HEK293T (cell line): ENCODE data around the gene AKAP6.

Source experiments
- CTCF ChIA-PET: fragments of 350-600 bp; formaldehyde crosslinking; extraction: SDS; loops from one replicate; lab custom pipeline; 2021; ENCODE audit warnings: antibody characterized with exemption, inconsistent platforms; lab: Yijun Ruan, JAX
- POLR2A ChIA-PET: fragments of 350-600 bp; formaldehyde crosslinking; extraction: SDS; loops from one replicate; lab custom pipeline; 2020; ENCODE audit warnings: antibody characterized with exemption, inconsistent platforms; lab: Yijun Ruan, JAX
- DNase-seq: peaks from one replicate; pipeline ENCODE4 v3.0.0; 2012; ENCODE audit warnings: mixed read lengths; ENCODE audit errors: extremely low spot score
- ARNT ChIP-seq: fragments of 450-650 bp; IDR thresholded peaks from 2 replicates; pipeline ENCODE4 v1.6.1; 2017; ENCODE audit warnings: mild to moderate bottlenecking
- BHLHE40 ChIP-seq: fragments of 450-650 bp; IDR thresholded peaks from 2 replicates; pipeline ENCODE4 v1.6.1; 2016; ENCODE audit warnings: mild to moderate bottlenecking, moderate library complexity, borderline replicate concordance
- CTBP1 ChIP-seq: fragments of 450-650 bp; IDR thresholded peaks from 2 replicates; pipeline ENCODE4 v1.6.1; 2016; ENCODE audit warnings: borderline replicate concordance
- ELF4 ChIP-seq: fragments of 450-650 bp; IDR thresholded peaks from 2 replicates; pipeline ENCODE4 v1.6.1; 2017; ENCODE audit warnings: antibody characterized with exemption
- FOXA1 ChIP-seq: fragments of 450-650 bp; IDR thresholded peaks from 2 replicates; pipeline ENCODE4 v1.6.1; 2016; ENCODE audit warnings: mild to moderate bottlenecking
- FOXK2 ChIP-seq: fragments of 450-650 bp; IDR thresholded peaks from 2 replicates; pipeline ENCODE4 v1.6.1; 2016; ENCODE audit warnings: mild to moderate bottlenecking
- FOXM1 ChIP-seq: fragments of 450-650 bp; IDR thresholded peaks from 2 replicates; pipeline ENCODE4 v1.6.1; 2017; ENCODE audit warnings: mild to moderate bottlenecking, borderline replicate concordance
- HDGF ChIP-seq: fragments of 450-650 bp; IDR thresholded peaks from 2 replicates; pipeline ENCODE4 v1.6.1; 2017; ENCODE audit warnings: antibody characterized with exemption, borderline replicate concordance
- L3MBTL2 ChIP-seq: fragments of 450-650 bp; conservative IDR thresholded peaks from 2 replicates; pipeline ENCODE4 v1.6.1; 2016; ENCODE audit warnings: mild to moderate bottlenecking
- LEF1 ChIP-seq: fragments of 450-650 bp; IDR thresholded peaks from 2 replicates; pipeline ENCODE4 v1.6.1; 2017; ENCODE audit warnings: mild to moderate bottlenecking, borderline replicate concordance
- NFRKB ChIP-seq: fragments of 450-650 bp; IDR thresholded peaks from 2 replicates; pipeline ENCODE4 v1.6.1; 2016; ENCODE audit warnings: mild to moderate bottlenecking, moderate library complexity
- SP1 ChIP-seq: fragments of 450-650 bp; IDR thresholded peaks from 2 replicates; pipeline ENCODE4 v1.6.1; 2017
- SUZ12 ChIP-seq: fragments of 450-650 bp; IDR thresholded peaks from 2 replicates; pipeline ENCODE4 v1.6.1; 2016; ENCODE audit warnings: mild to moderate bottlenecking
- TARDBP ChIP-seq: fragments of 450-650 bp; IDR thresholded peaks from 2 replicates; pipeline ENCODE4 v1.6.1; 2016
- ZNF384 ChIP-seq: fragments of 450-650 bp; IDR thresholded peaks from 2 replicates; pipeline ENCODE4 v1.6.1; 2016
- TF ChIP-seq, protein P1 (sequence below): fragments of 450-650 bp; IDR thresholded peaks from 2 replicates; pipeline ENCODE4 v1.6.1; 2016

Gene AKAP6

DNA sequence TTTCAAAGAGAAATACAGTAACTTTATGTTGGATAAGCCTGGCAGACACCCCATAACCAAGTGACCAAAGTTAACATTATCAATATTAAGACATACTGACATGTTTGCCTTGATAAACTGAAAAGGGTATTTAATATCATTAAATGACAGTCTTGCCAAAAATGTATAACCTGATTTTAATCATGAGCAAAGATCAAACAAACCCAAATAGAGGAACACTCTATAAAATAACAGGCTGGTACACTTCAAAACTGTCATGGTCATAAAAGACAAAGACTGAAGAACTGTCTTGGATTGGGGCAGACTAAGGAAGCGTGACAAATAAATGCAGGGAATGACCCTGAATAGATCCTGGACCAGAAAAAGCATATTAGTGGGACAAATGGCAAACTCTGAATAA lies 64.0 kb downstream of the AKAP6 start:
- DNase-seq = no peak
- TF ChIP-seq HDGF (no peak), NFRKB (no peak), BHLHE40 (no peak), ARNT (no peak), FOXM1 (no peak), SUZ12 (no peak), L3MBTL2 (no peak), FOXK2 (no peak), LEF1 (no peak), TARDBP (no peak), FOXA1 (no peak), ELF4 (no peak), SP1 (no peak), ZNF384 (no peak), CTBP1 (no peak)
- TF ChIP-seq, protein P1, sequence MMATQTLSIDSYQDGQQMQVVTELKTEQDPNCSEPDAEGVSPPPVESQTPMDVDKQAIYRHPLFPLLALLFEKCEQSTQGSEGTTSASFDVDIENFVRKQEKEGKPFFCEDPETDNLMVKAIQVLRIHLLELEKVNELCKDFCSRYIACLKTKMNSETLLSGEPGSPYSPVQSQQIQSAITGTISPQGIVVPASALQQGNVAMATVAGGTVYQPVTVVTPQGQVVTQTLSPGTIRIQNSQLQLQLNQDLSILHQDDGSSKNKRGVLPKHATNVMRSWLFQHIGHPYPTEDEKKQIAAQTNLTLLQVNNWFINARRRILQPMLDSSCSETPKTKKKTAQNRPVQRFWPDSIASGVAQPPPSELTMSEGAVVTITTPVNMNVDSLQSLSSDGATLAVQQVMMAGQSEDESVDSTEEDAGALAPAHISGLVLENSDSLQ = no peak
- CTCF ChIA-PET = no interaction called here
- POLR2A ChIA-PET = no interaction called here

- ChIA-PET POLR2A (no interaction called here), CTCF (no interaction called here)
- TF ChIP-seq ARNT = no peak
- no peak for TF ChIP-seq BHLHE40
- no peak for TF ChIP-seq L3MBTL2
- TF ChIP-seq SUZ12 = no peak
- no peak for TF ChIP-seq SP1
- TF ChIP-seq CTBP1 = no peak
- TF ChIP-seq NFRKB = no peak
- TF ChIP-seq TARDBP = no peak
- no peak for TF ChIP-seq ELF4
- no peak for TF ChIP-seq HDGF
- no peak for TF ChIP-seq FOXA1
- TF ChIP-seq, protein P1 = no peak
- TF ChIP-seq FOXK2 = no peak
- no peak for TF ChIP-seq FOXM1
- DNase-seq = no peak
Observed at GRCh38 chr14:32394038-32394437, 64.9 kb downstream of the AKAP6 start.

DNA sequence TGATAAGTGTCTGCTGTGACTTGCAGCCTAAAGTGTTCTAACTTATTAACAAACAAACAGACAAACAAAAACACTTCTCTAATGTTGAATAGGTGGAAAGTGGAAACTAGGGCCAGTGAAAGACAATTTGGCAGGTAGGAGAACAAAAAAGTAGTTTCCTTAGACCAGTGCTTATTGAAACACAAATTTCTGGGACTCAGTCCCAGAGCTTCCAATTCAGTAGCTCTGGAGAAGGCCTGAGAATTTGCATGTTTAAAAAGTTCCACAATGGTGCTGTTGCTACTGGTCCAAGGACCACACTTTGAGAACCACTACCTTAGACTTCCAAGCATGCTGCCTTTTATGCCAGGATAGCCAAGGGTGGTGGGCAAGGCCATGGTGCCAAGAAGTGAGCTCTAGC lies 67.8 kb downstream of the AKAP6 start:
- ChIA-PET POLR2A (no interaction called here), CTCF (interaction anchor here (0.5 kb wide), 1 partner anchor 13 kb away, joined by 3 read pairs; no protein-coding TSS in a partner anchor)
- DNase-seq = no peak
- TF ChIP-seq FOXM1 (no peak), ELF4 (no peak)

GRCh38 chr14:32397861-32398640 lies 69.0 kb downstream of the AKAP6 start:
- TF ChIP-seq L3MBTL2 = no peak
- TF ChIP-seq, protein P1 = no peak
- TF ChIP-seq FOXM1 = no peak
- no peak for TF ChIP-seq BHLHE40
- no peak for TF ChIP-seq LEF1
- TF ChIP-seq SP1 = no peak
- no peak for TF ChIP-seq FOXA1
- TF ChIP-seq TARDBP = no peak
- no peak for TF ChIP-seq NFRKB
- TF ChIP-seq HDGF = no peak
- no peak for TF ChIP-seq FOXK2
- TF ChIP-seq ARNT = no peak
- no peak for TF ChIP-seq CTBP1
- no peak for TF ChIP-seq ZNF384
- no peak for DNase-seq
- POLR2A ChIA-PET = no interaction called here
- CTCF ChIA-PET = interaction anchor here (0.7 kb wide), 2 partner anchors 16 to 933 kb away, joined by 3 to 5 read pairs; no protein-coding TSS in a partner anchor

GRCh38 chr14:32399920-32400319 lies 70.8 kb downstream of the AKAP6 start:
- CTCF ChIA-PET = interaction anchor here (1.4 kb wide), 1 partner anchor 17 kb away, joined by 5 read pairs; no protein-coding TSS in a partner anchor
- POLR2A ChIA-PET = no interaction called here
- TF ChIP-seq FOXM1 = no peak
- no peak for TF ChIP-seq FOXA1
- no peak for TF ChIP-seq BHLHE40
- TF ChIP-seq L3MBTL2 = no peak
- TF ChIP-seq HDGF = no peak
- TF ChIP-seq ZNF384 = no peak
- TF ChIP-seq ARNT = no peak
- TF ChIP-seq ELF4 = no peak
- no peak for TF ChIP-seq NFRKB
- DNase-seq = no peak

- ChIA-PET CTCF (interaction anchor here (1.4 kb wide), 1 partner anchor 18 kb away, joined by 5 read pairs; no protein-coding TSS in a partner anchor), POLR2A (no interaction called here)
- no peak for TF ChIP-seq TARDBP
- TF ChIP-seq SP1 = no peak
- no peak for TF ChIP-seq CTBP1
- no peak for TF ChIP-seq ELF4
- no peak for TF ChIP-seq FOXA1
- TF ChIP-seq, protein P1 = no peak
- no peak for TF ChIP-seq ZNF384
- TF ChIP-seq LEF1 = no peak
- TF ChIP-seq BHLHE40 = no peak
- no peak for TF ChIP-seq FOXK2
- TF ChIP-seq NFRKB = no peak
- TF ChIP-seq ARNT = no peak
- TF ChIP-seq SUZ12 = no peak
- no peak for TF ChIP-seq FOXM1
- TF ChIP-seq HDGF = no peak
- no peak for TF ChIP-seq L3MBTL2
- no peak for DNase-seq
Observed at GRCh38 chr14:32400480-32400879, 71.4 kb downstream of the AKAP6 start.
